ENCODE data around the gene LRRC46. TPM values are rescaled to one million over a fixed set of nuclear protein-coding genes. Genes with fewer than 3 reads are reported as not detected.

Gene LRRC46
- total and polyA plus RNA-seq, 2 of the 4 experiments (the other 2 are of a cell fraction), result 0.77 TPM; not detected in 1

DNA sequence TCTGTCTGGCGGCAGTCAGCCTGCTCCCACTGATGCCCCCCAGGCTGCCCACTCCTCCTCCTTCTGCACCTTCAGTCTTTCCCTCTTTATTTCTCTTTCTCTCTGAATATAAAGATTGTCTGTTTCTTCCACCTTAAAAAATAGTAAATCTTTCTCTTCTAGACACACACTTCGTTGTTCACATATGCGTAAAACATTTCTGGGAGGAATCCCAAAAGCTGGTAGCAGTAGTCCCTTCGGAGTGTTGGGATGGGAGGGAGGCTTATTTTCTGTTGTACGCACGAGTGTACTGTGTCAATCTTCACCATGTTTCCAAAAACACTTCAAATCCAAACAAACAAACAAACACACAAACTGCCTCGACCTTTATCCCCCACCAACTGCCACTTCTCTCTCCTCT is 19.8 kb upstream of the LRRC46 start:
- H4K20me1 ChIP-seq (ENCODE audit: insufficient read depth, low read length), result peaks cover 37% of the 10 kb centered on the region
- no peak overlapping the region for H2BK20ac ChIP-seq (ENCODE audit: low read depth, low read length)
- H2AK5ac ChIP-seq (ENCODE audit: low read depth, low read length), result no peak overlapping the region
- intact Hi-C loops (cut with micrococcal nuclease) (no loop called here), dilution Hi-C loops (cut with HindIII; ENCODE audit: low sequenced_read_pairs, unreplicated experiment) (no loop called here), in situ Hi-C loops (cut with MboI; ENCODE audit: low sequenced_read_pairs) (no loop called here)
- H3K4me1 ChIP-seq (ENCODE audit: control insufficient read depth, insufficient read depth, low read length), result peaks cover 3% of the 10 kb centered on the region; the same call in 1 of the 2 replicates
- no peak overlapping the region for H3K23ac ChIP-seq (ENCODE audit: low read depth, low read length)
- H3K14ac ChIP-seq (replicated peaks; ENCODE audit: low read depth, low read length), result no peak overlapping the region
- POLR2A ChIA-PET (ENCODE audit: unreplicated experiment), result no interaction called here
- no peak overlapping the region for H2AK9ac ChIP-seq (replicated peaks; ENCODE audit: low read depth, low read length, poor library complexity)
- no peak overlapping the region for H2BK120ac ChIP-seq (ENCODE audit: low read depth, low read length)
- H3K9me3 ChIP-seq (ENCODE audit: control insufficient read depth, insufficient read depth, low read length), result no peaks in the 10 kb centered on the region
- 67% methylated on average over 1 of the region's 7 CpGs; no CpG with 5 or more reads in 1 of the 2 experiments for WGBS, 2 experiments (ENCODE audit: extremely low coverage in 2 of 2, insufficient read length in 1 of 2)
- no peak overlapping the region for H3K56ac ChIP-seq (ENCODE audit: extremely low read depth, insufficient read depth, low read length)
- no peaks in the 10 kb centered on the region for H3K79me1 ChIP-seq (ENCODE audit: low read depth in 1 of 2, low read length in 2 of 2)
- H2AFZ ChIP-seq (replicated peaks; ENCODE audit: low read length, poor library complexity), result no peak overlapping the region
- H3K36me3 ChIP-seq (ENCODE audit: control insufficient read depth, insufficient read depth, low read length), result peaks cover 68% of the 10 kb centered on the region
- ATAC-seq (ENCODE audit: low read depth) (no peak), DNase-seq (no peak)
- H3K27ac ChIP-seq (ENCODE audit: insufficient read depth, low read length), result no peak overlapping the region
- CTCF ChIA-PET, result no interaction called here
- H3K4me3 ChIP-seq (ENCODE audit: insufficient read depth, low read depth, low read length), result no peak overlapping the region
- H2BK15ac ChIP-seq (ENCODE audit: low read depth, low read length), result no peak overlapping the region
- H4K5ac ChIP-seq (ENCODE audit: low read depth, low read length), result no peak overlapping the region
- no peak overlapping the region for H3K9ac ChIP-seq (ENCODE audit: low read depth, low read length)
- no TSS peak for BruUV-seq (replicated peaks)
- TF ChIP-seq, protein P1, sequence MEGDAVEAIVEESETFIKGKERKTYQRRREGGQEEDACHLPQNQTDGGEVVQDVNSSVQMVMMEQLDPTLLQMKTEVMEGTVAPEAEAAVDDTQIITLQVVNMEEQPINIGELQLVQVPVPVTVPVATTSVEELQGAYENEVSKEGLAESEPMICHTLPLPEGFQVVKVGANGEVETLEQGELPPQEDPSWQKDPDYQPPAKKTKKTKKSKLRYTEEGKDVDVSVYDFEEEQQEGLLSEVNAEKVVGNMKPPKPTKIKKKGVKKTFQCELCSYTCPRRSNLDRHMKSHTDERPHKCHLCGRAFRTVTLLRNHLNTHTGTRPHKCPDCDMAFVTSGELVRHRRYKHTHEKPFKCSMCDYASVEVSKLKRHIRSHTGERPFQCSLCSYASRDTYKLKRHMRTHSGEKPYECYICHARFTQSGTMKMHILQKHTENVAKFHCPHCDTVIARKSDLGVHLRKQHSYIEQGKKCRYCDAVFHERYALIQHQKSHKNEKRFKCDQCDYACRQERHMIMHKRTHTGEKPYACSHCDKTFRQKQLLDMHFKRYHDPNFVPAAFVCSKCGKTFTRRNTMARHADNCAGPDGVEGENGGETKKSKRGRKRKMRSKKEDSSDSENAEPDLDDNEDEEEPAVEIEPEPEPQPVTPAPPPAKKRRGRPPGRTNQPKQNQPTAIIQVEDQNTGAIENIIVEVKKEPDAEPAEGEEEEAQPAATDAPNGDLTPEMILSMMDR (conservative IDR thresholded peaks at IDR 0.05; ENCODE audit: low read depth, low read length), result no peak
- TF ChIP-seq RFX5 (IDR thresholded peaks at IDR 0.05; ENCODE audit: low read depth, low read length) (no peak), RAD21 (IDR thresholded peaks at IDR 0.05; ENCODE audit: low read length) (no peak)
- no peak overlapping the region for H4K8ac ChIP-seq (ENCODE audit: low read depth in 2 of 2, low read length in 2 of 2)
- H2BK5ac ChIP-seq (ENCODE audit: low read depth, low read length, poor library complexity, severe bottlenecking), result no peak overlapping the region
- 0 out of 2 replicates have a peak, but pooled peaks cover 2% of the 10 kb centered on the region for H3K9me1 ChIP-seq (ENCODE audit: insufficient read depth, low read length)
- no peak overlapping the region for H3K4ac ChIP-seq (ENCODE audit: low read depth, low read length)
- H3K27me3 ChIP-seq (ENCODE audit: control insufficient read depth, insufficient read depth, low read length), result no peaks in the 10 kb centered on the region; the same call in 1 of the 2 replicates
- H4K91ac ChIP-seq (ENCODE audit: insufficient read depth, low read depth, low read length), result no peak overlapping the region
- H3K18ac ChIP-seq (ENCODE audit: low read depth, low read length), result no peak overlapping the region
- H3K4me2 ChIP-seq (ENCODE audit: low read depth, low read length), result no peak overlapping the region

Data from IMR-90 (cell line).